Neuronal stem cell (in vitro differentiated cells): ENCODE results near the gene BTBD9.

Source experiments
- DNase-seq: peaks from one replicate; pipeline ENCODE4 v3.0.0-alpha.2; 2013; ENCODE audit warnings: low spot score
- H2AFZ ChIP-seq: one replicate; pipeline ENCODE4 v1.6.1; 2013; ENCODE audit warnings: mild to moderate bottlenecking, low read length, inconsistent platforms
- H2AK5ac ChIP-seq: 2 replicates; pipeline ENCODE4 v1.6.1; 2013; ENCODE audit warnings: low read depth, mild to moderate bottlenecking, inconsistent platforms, low read length, moderate library complexity, mixed read lengths
- H2BK120ac ChIP-seq: 2 replicates; pipeline ENCODE4 v1.6.1; 2013; ENCODE audit warnings: low read depth, mild to moderate bottlenecking, inconsistent platforms, low read length, moderate library complexity, mixed read lengths
- H2BK12ac ChIP-seq: one replicate; pipeline ENCODE4 v1.6.1; 2013; ENCODE audit warnings: low read length, inconsistent platforms
- H2BK15ac ChIP-seq: 2 replicates; pipeline ENCODE4 v1.6.1; 2013; ENCODE audit warnings: mild to moderate bottlenecking, low read length, inconsistent platforms, mixed read lengths
- H2BK5ac ChIP-seq: one replicate; pipeline ENCODE4 v1.6.1; 2013; ENCODE audit warnings: inconsistent platforms, mild to moderate bottlenecking, low read length, moderate library complexity
- H3K14ac ChIP-seq: one replicate; pipeline ENCODE4 v1.6.1; 2013; ENCODE audit warnings: low read length, inconsistent platforms
- H3K18ac ChIP-seq: 2 replicates; pipeline ENCODE4 v1.6.1; 2013; ENCODE audit warnings: low read length, inconsistent platforms
- H3K23ac ChIP-seq: 2 replicates; pipeline ENCODE4 v1.6.1; 2013; ENCODE audit warnings: low read depth, mild to moderate bottlenecking, mixed read lengths, low read length, inconsistent platforms; ENCODE audit not compliant: poor library complexity
- H3K27ac ChIP-seq: replicated peaks from 3 replicates; pipeline ENCODE4 v1.5.1; 2013; ENCODE audit warnings: low read length, inconsistent platforms
- H3K27me3 ChIP-seq, 3 experiments: 2 replicates each; pipeline ENCODE4 v1.6.1; 2013; ENCODE audit warnings: low read length in 3 of 3, mild to moderate bottlenecking in 2 of 3, inconsistent platforms in 1 of 3, low read depth in 1 of 3, mixed read lengths in 1 of 3, moderate library complexity in 1 of 3; ENCODE audit not compliant: control insufficient read depth in 3 of 3, insufficient read depth in 3 of 3
- H3K36me3 ChIP-seq, 2 donors: replicated peaks in 1 of 2; 2 replicates each; pipeline ENCODE4 v1.6.1; 2013; ENCODE audit warnings: low read length in 2 of 2; ENCODE audit not compliant: control insufficient read depth in 2 of 2, insufficient read depth in 2 of 2
- H3K4ac ChIP-seq: 2 replicates; pipeline ENCODE4 v1.6.1; 2013; ENCODE audit warnings: inconsistent platforms, mild to moderate bottlenecking, low read length, moderate library complexity
- H3K4me1 ChIP-seq, 2 donors: 1 replicate in 1 of 2; 2 replicates in 1 of 2; pipeline ENCODE4 v1.6.1; 2013; ENCODE audit warnings: low read length in 2 of 2, low read depth in 1 of 2; ENCODE audit not compliant: control insufficient read depth in 2 of 2, insufficient read depth in 1 of 2
- H3K4me2 ChIP-seq: one replicate; pipeline ENCODE4 v1.6.1; 2013; ENCODE audit warnings: mild to moderate bottlenecking, low read length, inconsistent platforms; ENCODE audit not compliant: insufficient read depth, poor library complexity, severe bottlenecking
- H3K4me3 ChIP-seq, 2 donors: 2 replicates each; pipeline ENCODE4 v1.5.1; 2013; ENCODE audit warnings: low read length in 2 of 2, mild to moderate bottlenecking in 2 of 2, inconsistent platforms in 1 of 2, moderate library complexity in 1 of 2
- H3K79me1 ChIP-seq: one replicate; pipeline ENCODE4 v1.6.1; 2013; ENCODE audit warnings: low read depth, mild to moderate bottlenecking, inconsistent platforms, low read length, moderate library complexity
- H3K9ac ChIP-seq: one replicate; pipeline ENCODE4 v1.6.1; 2013; ENCODE audit warnings: mild to moderate bottlenecking, low read depth, low read length, inconsistent platforms; ENCODE audit not compliant: poor library complexity
- H3K9me3 ChIP-seq, 2 donors: replicated peaks in 1 of 2; 2 replicates each; pipeline versions ENCODE3 to v1.6.1; 2013; ENCODE audit warnings: low read length in 2 of 2, mild to moderate bottlenecking in 2 of 2, inconsistent platforms in 1 of 2, low read depth in 1 of 2, mixed read lengths in 1 of 2, moderate library complexity in 1 of 2; ENCODE audit not compliant: control insufficient read depth in 2 of 2, insufficient read depth in 1 of 2
- H4K8ac ChIP-seq: one replicate; pipeline ENCODE4 v1.6.1; 2013; ENCODE audit warnings: low read depth, mild to moderate bottlenecking, inconsistent platforms, low read length, moderate library complexity
- H4K91ac ChIP-seq: one replicate; pipeline ENCODE4 v1.6.1; 2013; ENCODE audit warnings: low read length, low read depth, mild to moderate bottlenecking, inconsistent platforms; ENCODE audit not compliant: poor library complexity
- whole genome bisulfite sequencing, 2 donors: extraction: QIAGEN DNeasy Blood & Tissue Kit; methylation state at CpG; one replicate each; pipeline ENCODE4 v1.1.7; 2013; ENCODE audit warnings: missing lambda C conversion rate in 2 of 2, mixed read lengths in 1 of 2; ENCODE audit not compliant: insufficient read length in 2 of 2, insufficient replicate concordance in 1 of 2; ENCODE audit errors: extremely low coverage in 2 of 2; 5-methylcytosine and 5-hydroxymethylcytosine counted together

The BTBD9 gene

DNA sequence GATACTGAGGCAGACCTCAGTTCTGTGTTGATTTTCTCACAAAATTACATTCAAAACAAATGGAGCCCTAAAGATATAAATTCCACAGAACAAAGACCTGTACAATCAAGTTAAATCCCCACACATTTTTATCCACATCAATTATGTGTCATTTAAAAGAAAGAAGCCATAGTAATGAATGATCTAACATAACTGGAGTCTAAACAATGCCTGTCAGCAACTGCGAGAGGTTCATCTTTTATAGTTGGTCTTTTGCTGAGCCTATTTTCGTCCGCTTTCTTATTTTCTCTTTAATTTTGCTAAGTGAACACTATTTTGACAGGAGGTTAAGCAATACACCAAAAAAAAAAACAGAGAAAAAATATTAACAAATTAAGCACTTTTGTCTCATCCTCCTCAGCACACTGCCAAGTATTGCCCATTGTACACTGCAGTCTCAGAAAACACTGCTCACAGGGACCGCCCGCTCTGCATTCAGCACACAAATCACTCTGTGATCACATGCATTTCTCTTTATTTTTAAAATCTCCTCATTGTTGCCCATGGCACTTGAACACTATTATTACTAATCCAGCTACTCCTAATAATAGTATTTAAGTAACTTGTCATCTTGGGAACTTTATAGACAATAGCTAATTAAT lies 140.8 kb downstream of the BTBD9 start:
- H3K27ac ChIP-seq: no peak overlapping the region
- H3K18ac ChIP-seq: no peak overlapping the region

DNA sequence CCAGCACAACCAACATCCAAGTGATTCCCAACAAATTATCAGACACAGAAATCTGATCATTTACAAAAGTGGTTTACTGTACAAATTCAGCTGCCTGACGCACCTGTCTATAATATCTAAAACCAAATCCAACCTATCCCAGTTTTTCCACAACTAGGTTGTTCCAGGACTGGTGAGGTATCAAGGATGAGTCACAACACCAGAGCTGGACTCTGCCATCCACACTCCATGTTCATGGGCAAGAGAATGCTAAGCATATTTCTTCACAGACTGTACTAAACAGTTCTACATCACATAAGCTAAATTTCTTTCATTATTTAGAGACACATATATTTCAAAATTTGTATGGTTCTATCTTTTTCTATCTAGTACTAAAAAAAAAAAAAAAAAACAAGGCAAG lies 141.6 kb downstream of the BTBD9 start:
- no peak overlapping the region for H2AFZ ChIP-seq
- no peak overlapping the region for H3K23ac ChIP-seq
- no peak overlapping the region for H3K9ac ChIP-seq
- H3K18ac ChIP-seq: no peak overlapping the region
- no peak overlapping the region for H4K91ac ChIP-seq
- H2BK12ac ChIP-seq: no peak overlapping the region
- H3K36me3 ChIP-seq: no peaks in the 10 kb centered on the region
- H3K9me3 ChIP-seq: no peaks in the 10 kb centered on the region
- no peak for DNase-seq
- no peak overlapping the region for H2BK120ac ChIP-seq
- H3K4me2 ChIP-seq: no peak overlapping the region
- no peak overlapping the region for H4K8ac ChIP-seq
- no peaks in the 10 kb centered on the region for H3K79me1 ChIP-seq
- H2AK5ac ChIP-seq: no peak overlapping the region
- H3K27ac ChIP-seq: no peak overlapping the region
- no peak overlapping the region for H3K4ac ChIP-seq
- no peak overlapping the region for H2BK15ac ChIP-seq
- peaks cover 2 to 10% of the 10 kb centered on the region in 2 donors for H3K4me1 ChIP-seq
- no peaks in the 10 kb centered on the region for H3K27me3 ChIP-seq
- no peak overlapping the region for H3K4me3 ChIP-seq
- no peak overlapping the region for H3K14ac ChIP-seq
- WGBS, 2 donors: no CpG with 5 or more reads among the region's 1 CpG
- no peak overlapping the region for H2BK5ac ChIP-seq

More for the DNA sequence above, 140.8 kb downstream of the BTBD9 start:
- Histone ChIP-seq H2BK5ac (no peak overlapping the region), H3K4me2 (no peak overlapping the region), H3K79me1 (no peaks in the 10 kb centered on the region), H3K23ac (no peak overlapping the region), H2AK5ac (no peak overlapping the region), H3K36me3 (no peaks in the 10 kb centered on the region), H3K14ac (no peak overlapping the region), H3K9me3 (no peaks in the 10 kb centered on the region), H2BK15ac (no peak overlapping the region), H3K9ac (no peak overlapping the region), H2BK12ac (no peak overlapping the region), H3K4me3 (no peak overlapping the region), H4K91ac (no peak overlapping the region), H2BK120ac (no peak overlapping the region), H3K4me1 (peaks cover 4 to 7% of the 10 kb centered on the region in 2 donors), H3K4ac (no peak overlapping the region), H3K27me3 (no peaks in the 10 kb centered on the region), H2AFZ (no peak overlapping the region), H4K8ac (no peak overlapping the region)
- DNase-seq: no peak
- WGBS, 2 donors: no CpG with 5 or more reads among the region's 5 CpGs

DNA sequence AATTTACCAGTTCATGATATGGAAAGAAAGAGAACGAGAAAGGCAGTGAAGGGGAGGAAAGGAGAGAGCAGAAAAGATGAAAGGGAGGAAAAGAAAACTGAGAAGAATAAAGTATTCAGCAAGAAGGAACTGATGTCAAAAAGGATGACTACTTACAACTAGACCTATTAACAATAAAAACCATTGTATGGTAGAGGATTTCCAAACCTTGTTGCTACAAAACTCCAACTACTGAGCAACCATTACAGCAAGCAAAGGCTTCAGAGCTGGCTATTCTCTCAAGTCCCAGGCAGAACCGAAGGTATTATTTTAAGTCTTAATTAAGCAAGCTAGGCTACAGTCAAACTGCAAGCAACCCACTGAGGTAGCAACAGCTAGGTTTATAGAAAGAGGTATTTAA lies 142.2 kb downstream of the BTBD9 start:
- H3K23ac ChIP-seq: no peak overlapping the region
- no peak for DNase-seq
- no peak overlapping the region for H4K91ac ChIP-seq
- H3K4me2 ChIP-seq: no peak overlapping the region
- H3K4me1 ChIP-seq: peaks cover 0 to 10% of the 10 kb centered on the region in 2 donors
- no peaks in the 10 kb centered on the region for H3K27me3 ChIP-seq
- H2BK15ac ChIP-seq: no peak overlapping the region
- H3K9me3 ChIP-seq: no peaks in the 10 kb centered on the region
- H3K9ac ChIP-seq: no peak overlapping the region
- no peaks in the 10 kb centered on the region for H3K36me3 ChIP-seq
- WGBS, 2 donors: no CpG with 5 or more reads among the region's 2 CpGs
- no peak overlapping the region for H3K27ac ChIP-seq
- H2BK120ac ChIP-seq: no peak overlapping the region
- H2AK5ac ChIP-seq: no peak overlapping the region
- no peak overlapping the region for H3K18ac ChIP-seq
- no peaks in the 10 kb centered on the region for H3K79me1 ChIP-seq
- no peak overlapping the region for H2BK5ac ChIP-seq
- no peak overlapping the region for H3K4me3 ChIP-seq
- no peak overlapping the region for H2BK12ac ChIP-seq
- H3K4ac ChIP-seq: no peak overlapping the region
- no peak overlapping the region for H4K8ac ChIP-seq
- no peak overlapping the region for H3K14ac ChIP-seq
- H2AFZ ChIP-seq: no peak overlapping the region

DNA sequence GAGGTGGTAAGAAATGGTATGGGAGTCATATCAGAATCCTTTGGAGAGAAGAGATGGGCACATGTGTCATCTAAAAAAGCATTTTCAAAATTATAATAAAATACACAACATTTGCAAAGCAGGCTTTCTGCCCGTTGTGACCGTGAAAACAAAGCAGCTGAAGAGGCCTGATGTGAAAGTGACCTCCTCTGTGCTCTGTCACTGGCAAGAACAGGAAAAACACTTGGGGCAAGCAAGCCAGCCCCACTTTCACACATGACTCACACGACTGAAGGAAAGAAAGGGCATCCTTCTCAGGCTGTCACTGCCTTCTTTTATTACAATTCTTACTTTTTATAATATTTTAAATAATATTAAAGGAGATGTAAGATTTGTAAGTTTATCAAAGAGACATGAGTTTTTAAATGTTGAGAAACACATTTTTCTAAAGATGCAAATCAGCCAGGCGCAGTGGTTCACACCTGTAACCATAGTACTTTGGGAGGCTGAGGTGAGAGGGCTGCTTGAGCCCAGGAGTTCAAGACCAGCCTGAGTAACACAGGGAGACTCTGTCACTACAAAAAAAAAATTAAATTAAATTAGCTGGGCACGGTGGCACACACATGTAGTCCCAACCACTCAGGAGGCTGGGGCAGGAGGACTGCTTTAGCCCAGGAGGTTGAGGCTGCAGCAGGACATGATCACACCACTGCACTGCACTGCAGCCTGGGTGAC lies 143.7 kb downstream of the BTBD9 start:
- no peak overlapping the region for H3K9ac ChIP-seq
- no peak overlapping the region for H2BK120ac ChIP-seq
- H3K79me1 ChIP-seq: no peaks in the 10 kb centered on the region

More for the DNA sequence above, 143.7 kb downstream of the BTBD9 start:
- H3K27ac ChIP-seq: no peak overlapping the region
- H2AFZ ChIP-seq: no peak overlapping the region
- no peak overlapping the region for H4K8ac ChIP-seq
- H2BK5ac ChIP-seq: no peak overlapping the region
- H3K9me3 ChIP-seq: no peaks in the 10 kb centered on the region
- H3K14ac ChIP-seq: no peak overlapping the region
- H3K4ac ChIP-seq: no peak overlapping the region
- no peak overlapping the region for H2BK15ac ChIP-seq
- no peak overlapping the region for H4K91ac ChIP-seq
- no CpG with 5 or more reads among the region's 5 CpGs for WGBS, 2 donors
- H3K18ac ChIP-seq: no peak overlapping the region
- H3K4me1 ChIP-seq: peaks cover 0 to 10% of the 10 kb centered on the region in 2 donors
- H3K4me3 ChIP-seq: no peak overlapping the region
- no peak overlapping the region for H3K23ac ChIP-seq
- H3K36me3 ChIP-seq: no peaks in the 10 kb centered on the region
- no peak for DNase-seq
- no peaks in the 10 kb centered on the region for H3K27me3 ChIP-seq
- H2BK12ac ChIP-seq: no peak overlapping the region
- no peak overlapping the region for H3K4me2 ChIP-seq
- no peak overlapping the region for H2AK5ac ChIP-seq
